ENCODE data around the gene BTNL3. TPM values are rescaled to one million over a fixed set of nuclear protein-coding genes. Genes with fewer than 3 reads are reported as not detected.

Gene BTNL3
- total and polyA plus RNA-seq, 9 of the 15 experiments (the other 6 are each of a cell fraction or from before 2014, with no cell fraction given) = 0.03 to 0.44 (median 0.04) TPM; not detected in 4

DNA sequence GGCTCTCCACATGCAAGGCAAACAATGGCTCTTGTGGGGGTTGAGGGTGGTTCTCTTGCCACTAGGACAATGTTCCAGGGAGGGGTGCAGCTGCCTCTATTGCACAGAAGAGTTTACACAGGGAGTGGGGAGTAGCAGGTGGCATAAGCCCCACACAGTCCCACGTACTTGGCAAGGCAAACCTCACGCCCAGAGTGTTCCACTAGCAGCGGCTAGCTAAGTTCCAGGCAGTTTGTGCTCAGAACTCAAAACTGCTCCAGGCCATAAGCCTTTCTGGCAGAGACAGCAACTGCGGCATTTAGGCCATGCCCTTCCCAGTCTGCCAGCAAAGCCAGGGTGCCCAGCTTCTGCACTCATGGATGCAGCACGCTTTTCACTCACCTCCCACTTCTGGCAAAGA is 29.0 kb upstream of the BTNL3 start:
- FAIRE-seq = no peak
- Histone ChIP-seq H3K9me1 (ENCODE audit: control insufficient read depth, insufficient read depth, low read length) (no peaks in the 10 kb centered on the region), H3K9ac (ENCODE audit: insufficient read depth in 1 of 2, low read depth in 2 of 2, low read length in 2 of 2) (no peak overlapping the region), H3K27ac (ENCODE audit: extremely low read depth, low read depth, low read length) (no peak overlapping the region), H3K4me2 (ENCODE audit: insufficient read depth, low read length) (no peak overlapping the region), H3K36me3 (ENCODE audit: control insufficient read depth, insufficient read depth, low read length) (no peaks in the 10 kb centered on the region), H2AFZ (ENCODE audit: low read depth, low read length) (no peak overlapping the region), H3K27me3 (ENCODE audit: control insufficient read depth in 2 of 2, insufficient read depth in 2 of 2, low read length in 2 of 2) (no peaks in the 10 kb centered on the region), H3K4me1 (replicated peaks in 1 of 2; ENCODE audit: control insufficient read depth in 2 of 2, insufficient read depth in 2 of 2, low read length in 2 of 2) (no peaks in the 10 kb centered on the region), H4K20me1 (replicated peaks; ENCODE audit: control insufficient read depth, insufficient read depth, low read length) (no peaks in the 10 kb centered on the region), H3K4me3 (no peak overlapping the region), H3K79me2 (ENCODE audit: control insufficient read depth, insufficient read depth, low read length) (no peaks in the 10 kb centered on the region), H3K9me3 (replicated peaks; ENCODE audit: control insufficient read depth, insufficient read depth, low read depth, low read length) (no peaks in the 10 kb centered on the region)
- POLR2A ChIA-PET = no interaction called here
- CTCF ChIA-PET (ENCODE audit: low intra/inter-chr PET ratio) = no interaction called here
- no peak for DNase-seq (ENCODE audit: extremely low read depth in 1 of 4, low spot score in 3 of 4)
- no peak for ATAC-seq
- in situ Hi-C loops (cut with MboI) = no loop called here
- no TSS peak for BruUV-seq (replicated peaks)
- intact Hi-C loops (cut with micrococcal nuclease) = no loop called here
- TF ChIP-seq, protein P1, sequence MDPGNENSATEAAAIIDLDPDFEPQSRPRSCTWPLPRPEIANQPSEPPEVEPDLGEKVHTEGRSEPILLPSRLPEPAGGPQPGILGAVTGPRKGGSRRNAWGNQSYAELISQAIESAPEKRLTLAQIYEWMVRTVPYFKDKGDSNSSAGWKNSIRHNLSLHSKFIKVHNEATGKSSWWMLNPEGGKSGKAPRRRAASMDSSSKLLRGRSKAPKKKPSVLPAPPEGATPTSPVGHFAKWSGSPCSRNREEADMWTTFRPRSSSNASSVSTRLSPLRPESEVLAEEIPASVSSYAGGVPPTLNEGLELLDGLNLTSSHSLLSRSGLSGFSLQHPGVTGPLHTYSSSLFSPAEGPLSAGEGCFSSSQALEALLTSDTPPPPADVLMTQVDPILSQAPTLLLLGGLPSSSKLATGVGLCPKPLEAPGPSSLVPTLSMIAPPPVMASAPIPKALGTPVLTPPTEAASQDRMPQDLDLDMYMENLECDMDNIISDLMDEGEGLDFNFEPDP (CRISPR knock-in tag; IDR thresholded peaks at IDR 0.05) = no peak
- TF ChIP-seq ZBTB1 (CRISPR knock-in tag; IDR thresholded peaks at IDR 0.05; ENCODE audit: borderline replicate concordance, low read depth) (no peak), RHOXF2B (CRISPR knock-in tag; conservative IDR thresholded peaks at IDR 0.05) (no peak), JUN (IDR thresholded peaks at IDR 0.05; ENCODE audit: borderline replicate concordance, low read depth, low read length) (no peak), JUN (CRISPR knock-in tag; IDR thresholded peaks at IDR 0.05; ENCODE audit: borderline replicate concordance) (no peak), GABPB1 (CRISPR knock-in tag; IDR thresholded peaks at IDR 0.05) (no peak)
- TF ChIP-seq, protein P2, sequence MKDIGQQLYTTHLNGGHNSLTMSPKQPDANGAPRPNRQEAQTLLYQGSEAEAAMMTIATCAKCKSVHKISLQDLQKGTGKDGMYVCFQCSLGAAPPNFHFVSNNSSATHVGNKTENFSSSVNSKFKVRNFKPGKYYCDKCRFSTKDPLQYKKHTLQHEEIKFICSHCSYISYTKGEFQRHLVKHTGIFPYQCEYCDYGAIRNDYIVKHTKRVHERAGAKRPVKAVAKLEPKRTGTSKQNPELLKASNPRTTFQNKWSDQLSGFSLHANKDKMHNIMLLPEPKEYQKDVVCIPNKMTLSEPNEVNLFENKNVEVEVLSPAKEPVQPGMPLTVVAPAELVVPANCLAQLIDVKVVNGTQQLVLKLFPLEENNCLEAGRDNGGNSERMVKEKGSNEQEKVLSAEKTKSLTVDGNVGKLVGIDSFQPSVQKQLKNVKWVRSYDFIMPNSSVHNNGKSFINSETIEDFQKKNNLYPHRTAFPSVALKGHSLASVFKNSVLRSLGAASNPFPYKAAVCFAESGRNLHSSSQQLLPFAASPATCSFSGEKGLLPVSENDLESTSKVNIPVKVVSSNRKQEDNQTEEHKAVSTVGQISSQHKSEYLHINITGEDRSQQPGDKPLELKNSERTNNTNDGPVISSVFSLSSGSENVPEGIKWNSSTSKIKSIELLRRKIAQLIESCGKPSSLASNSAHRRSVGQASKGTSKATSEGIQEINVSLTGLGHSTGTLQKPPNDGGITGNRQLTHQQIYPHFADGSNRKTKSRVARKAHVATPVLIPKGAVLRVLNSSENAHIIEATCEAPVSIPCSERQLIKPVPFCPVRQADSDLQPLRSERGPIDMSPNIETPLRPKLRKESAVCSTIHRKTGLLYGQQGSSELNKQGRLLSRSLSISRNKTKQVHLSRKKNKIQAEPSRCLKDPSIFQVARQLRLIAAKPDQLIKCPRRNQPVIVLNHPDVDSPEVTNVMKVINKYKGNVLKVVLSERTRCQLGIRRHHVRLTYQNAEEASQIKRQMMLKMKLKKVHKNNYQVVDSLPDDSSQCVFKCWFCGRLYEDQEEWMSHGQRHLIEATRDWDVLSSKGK (CRISPR knock-in tag; IDR thresholded peaks at IDR 0.05) = no peak
- WGBS (ENCODE audit: insufficient coverage, low coverage, missing lambda C conversion rate) = no CpG with 5 or more reads among the region's 5 CpGs
